ENCODE results near the gene MKRN2. TPM values are rescaled to one million over a fixed set of nuclear protein-coding genes. Genes with fewer than 3 reads are reported as not detected.

The MKRN2 gene
- total and polyA plus RNA-seq, 2 of the 8 experiments (the other 6 are each of a cell fraction or from before 2014, with no cell fraction given), result 15.3 to 17.6 TPM

GRCh38 chr3:12512534-12513118 is 44.3 kb upstream of the MKRN2 start:
- Histone ChIP-seq H3K23me2 (ENCODE audit: low read depth, low read length) (no peaks in the 10 kb centered on the region), H4K20me1 (replicated peaks in 1 of 2; ENCODE audit: control insufficient read depth in 1 of 2, insufficient read depth in 2 of 2, low read length in 2 of 2) (no peaks in the 10 kb centered on the region), H2BK120ac (replicated peaks; ENCODE audit: low read depth, low read length) (no peak overlapping the region), H3K4me1 (replicated peaks in 1 of 4; ENCODE audit: control insufficient read depth in 3 of 4, insufficient read depth in 4 of 4, low read length in 3 of 4) (no peaks in the 10 kb centered on the region), H3K79me1 (ENCODE audit: low read depth, low read length) (no peaks in the 10 kb centered on the region), H3K9ac (replicated peaks in 1 of 4; ENCODE audit: extremely low read depth in 1 of 4, low read depth in 3 of 4, low read length in 3 of 4) (no peak overlapping the region), H3K56ac (replicated peaks; ENCODE audit: insufficient read length, low read depth, low read length) (no peak overlapping the region), H4K8ac (ENCODE audit: extremely low read depth, insufficient read depth, low read length) (no peak overlapping the region), H2AK5ac (ENCODE audit: low read depth, low read length) (no peak overlapping the region), H3K14ac (ENCODE audit: insufficient read length) (no peak overlapping the region), H3K27ac (ENCODE audit: low read depth, low read length) (no peak overlapping the region), H2BK12ac (ENCODE audit: low read depth, low read length) (no peak overlapping the region), H3K23ac (ENCODE audit: insufficient read length) (no peak overlapping the region), H2BK15ac (ENCODE audit: low read length) (no peak overlapping the region), H3K36me3 (ENCODE audit: control insufficient read depth in 2 of 4, insufficient read depth in 4 of 4, low read length in 3 of 4) (peaks cover 2 to 22% (median 3%) of the 10 kb centered on the region in 4 experiments; a peak in 6 of 8 replicates), H3K18ac (ENCODE audit: extremely low read depth, low read length) (no peak overlapping the region), H2AFZ (ENCODE audit: low read length) (no peak overlapping the region), H2BK20ac (ENCODE audit: low read length) (no peak overlapping the region), H2BK5ac (ENCODE audit: low read depth, low read length) (no peak overlapping the region), H4K91ac (replicated peaks; ENCODE audit: insufficient read length, low read length) (no peak overlapping the region), H4K5ac (ENCODE audit: insufficient read length, low read depth, low read length) (no peak overlapping the region), H3K79me2 (ENCODE audit: control insufficient read depth in 1 of 2, insufficient read depth in 2 of 2, low read length in 2 of 2) (no peaks in the 10 kb centered on the region), H3K4me2 (ENCODE audit: insufficient read depth in 1 of 2, low read depth in 2 of 2, low read length in 2 of 2) (no peak overlapping the region), H3K9me3 (ENCODE audit: insufficient read depth in 2 of 2, low read depth in 1 of 2, low read length in 1 of 2) (no peaks in the 10 kb centered on the region), H3K27me3 (replicated peaks in 1 of 4; ENCODE audit: control insufficient read depth in 3 of 4, extremely low read depth in 1 of 4, insufficient read depth in 3 of 4, low read length in 3 of 4) (no peaks in the 10 kb centered on the region), H3K4ac (replicated peaks; ENCODE audit: insufficient read length, low read depth, low read length) (no peak overlapping the region), H3K4me3 (ENCODE audit: extremely low read depth in 1 of 4, insufficient read depth in 2 of 4, low read depth in 3 of 4, low read length in 4 of 4) (no peak overlapping the region)
- DNase-seq (ENCODE audit: low read depth in 1 of 2, low spot score in 2 of 2), result no peak
- POLR2A ChIA-PET (ENCODE audit: partially characterized antibody), result no interaction called here
- 79% methylated on average over 4 of the region's 4 CpGs; no CpG with 5 or more reads in 1 of the 2 experiments for WGBS, 2 experiments (ENCODE audit: extremely low coverage in 1 of 2, insufficient coverage in 1 of 2, insufficient read length in 1 of 2, insufficient replicate concordance in 2 of 2, low coverage in 1 of 2, low lambda C conversion rate in 2 of 2, missing lambda C conversion rate in 1 of 2)
- CTCF ChIA-PET (ENCODE audit: partially characterized antibody), result no interaction called here
- FAIRE-seq, result no peak
- TF ChIP-seq TBP (IDR thresholded peaks at IDR 0.05; ENCODE audit: low read depth, low read length) (no peak), SP2 (IDR thresholded peaks at IDR 0.05; ENCODE audit: low read length) (no peak), EZH2 (IDR thresholded peaks at IDR 0.05; ENCODE audit: low read depth, low read length, severe bottlenecking) (no peak), BACH1 (IDR thresholded peaks at IDR 0.05; ENCODE audit: low read length) (no peak)
